ENCODE measurements around the gene PLXNC1. TPM values are rescaled to one million over a fixed set of nuclear protein-coding genes. Genes with fewer than 3 reads are reported as not detected.

The PLXNC1 gene
- total RNA-seq, 2 donors from 2014 or later, result 8.5 to 9.2 TPM

- Histone ChIP-seq H3K9me3 (no peaks in the 10 kb centered on the region), H3K4me1 (ENCODE audit: control insufficient read depth in 1 of 2, low read depth in 2 of 2) (no peaks in the 10 kb centered on the region), H3K4me3 (no peak overlapping the region), H3K27me3 (replicated peaks; ENCODE audit: insufficient read depth) (no peaks in the 10 kb centered on the region), H3K36me3 (no peaks in the 10 kb centered on the region), H3K27ac (no peak overlapping the region)
- ATAC-seq (ENCODE audit: insufficient number of reproducible peaks, low FRiP score, low read depth) (no peak), DNase-seq (ENCODE audit: low spot score) (no peak)
- no peak for TF ChIP-seq CTCF (IDR thresholded peaks at IDR 0.05)
Observed at GRCh38 chr12:94198469-94198868, 50.1 kb downstream of the PLXNC1 start.

- TF ChIP-seq CTCF (IDR thresholded peaks at IDR 0.05), result no peak
- ATAC-seq (ENCODE audit: insufficient number of reproducible peaks, low FRiP score, low read depth), result no peak
- Histone ChIP-seq H3K36me3 (no peaks in the 10 kb centered on the region), H3K27ac (no peak overlapping the region), H3K4me1 (ENCODE audit: control insufficient read depth in 1 of 2, low read depth in 2 of 2) (no peaks in the 10 kb centered on the region), H3K27me3 (replicated peaks; ENCODE audit: insufficient read depth) (no peaks in the 10 kb centered on the region), H3K4me3 (no peak overlapping the region), H3K9me3 (no peaks in the 10 kb centered on the region)
- no peak for DNase-seq (ENCODE audit: low spot score)
Observed at GRCh38 chr12:94198872-94199271, 50.5 kb downstream of the PLXNC1 start.

GRCh38 chr12:94200069-94200468 is 51.7 kb downstream of the PLXNC1 start:
- H3K4me3 ChIP-seq, result no peak overlapping the region
- TF ChIP-seq CTCF (IDR thresholded peaks at IDR 0.05), result no peak
- DNase-seq (ENCODE audit: low spot score) (no peak), ATAC-seq (ENCODE audit: insufficient number of reproducible peaks, low FRiP score, low read depth) (no peak)
- no peaks in the 10 kb centered on the region for H3K36me3 ChIP-seq
- no peaks in the 10 kb centered on the region for H3K27me3 ChIP-seq (replicated peaks; ENCODE audit: insufficient read depth)
- H3K4me1 ChIP-seq (ENCODE audit: control insufficient read depth in 1 of 2, low read depth in 2 of 2), result peaks cover 4 to 11% of the 10 kb centered on the region in 2 donors
- no peaks in the 10 kb centered on the region for H3K9me3 ChIP-seq
- no peak overlapping the region for H3K27ac ChIP-seq

- DNase-seq (ENCODE audit: low spot score) (no peak), ATAC-seq (ENCODE audit: insufficient number of reproducible peaks, low FRiP score, low read depth) (no peak)
- peaks cover 6 to 15% of the 10 kb centered on the region in 2 donors for H3K4me1 ChIP-seq (ENCODE audit: control insufficient read depth in 1 of 2, low read depth in 2 of 2)
- no peaks in the 10 kb centered on the region for H3K9me3 ChIP-seq
- no peaks in the 10 kb centered on the region for H3K36me3 ChIP-seq
- H3K4me3 ChIP-seq, result no peak overlapping the region
- no peak for TF ChIP-seq CTCF (IDR thresholded peaks at IDR 0.05)
- H3K27me3 ChIP-seq (replicated peaks; ENCODE audit: insufficient read depth), result no peaks in the 10 kb centered on the region
- H3K27ac ChIP-seq, result no peak overlapping the region
Observed at GRCh38 chr12:94200695-94201094, 52.3 kb downstream of the PLXNC1 start.

GRCh38 chr12:94202245-94203180 is 54.1 kb downstream of the PLXNC1 start:
- Histone ChIP-seq H3K27ac (no peak overlapping the region), H3K27me3 (replicated peaks; ENCODE audit: insufficient read depth) (no peaks in the 10 kb centered on the region), H3K4me1 (ENCODE audit: control insufficient read depth in 1 of 2, low read depth in 2 of 2) (peaks cover 10 to 23% of the 10 kb centered on the region in 2 donors), H3K36me3 (no peaks in the 10 kb centered on the region), H3K9me3 (no peaks in the 10 kb centered on the region), H3K4me3 (no peak overlapping the region)
- DNase-seq (ENCODE audit: low spot score) (no peak), ATAC-seq (ENCODE audit: insufficient number of reproducible peaks, low FRiP score, low read depth) (no peak)
- no peak for TF ChIP-seq CTCF (IDR thresholded peaks at IDR 0.05)
